Limb (tissue), 2 donors: ENCODE measurements around the gene PLEKHA6.
"Not testable (repeated sequence)": the region's sequence is repeated elsewhere in the genome, so short reads cannot be mapped to it uniquely, and the experiment has no call there.

Source experiments
- DNase-seq, 2 donors: peaks; one replicate each; pipeline ENCODE4 v3.0.0-alpha.2; 2016; ENCODE audit errors: extremely low spot score in 2 of 2

Gene PLEKHA6

GRCh38 chr1:204336421-204337035 lies 23.2 kb downstream of the PLEKHA6 start:
- no peak for DNase-seq

- no peak for DNase-seq
Observed at GRCh38 chr1:204335533-204335932, 24.2 kb downstream of the PLEKHA6 start.

- peak in 1 of 2 donors; percentile 61 for DNase-seq
Observed at GRCh38 chr1:204335085-204335484, 24.6 kb downstream of the PLEKHA6 start.

- DNase-seq, result no peak
Observed at GRCh38 chr1:204334455-204334854, 25.3 kb downstream of the PLEKHA6 start.

GRCh38 chr1:204333427-204333826 lies 26.3 kb downstream of the PLEKHA6 start:
- DNase-seq, result no peak

GRCh38 chr1:204331847-204332487 lies 27.8 kb downstream of the PLEKHA6 start:
- DNase-seq, result no peak

GRCh38 chr1:204331275-204331674 lies 28.5 kb downstream of the PLEKHA6 start:
- no peak for DNase-seq

GRCh38 chr1:204327870-204328269 lies 31.9 kb downstream of the PLEKHA6 start:
- DNase-seq, result not testable (repeated sequence)

GRCh38 chr1:204327359-204327758 lies 32.4 kb downstream of the PLEKHA6 start:
- no peak for DNase-seq

- no peak for DNase-seq
Observed at GRCh38 chr1:204326771-204327300, 32.9 kb downstream of the PLEKHA6 start.

GRCh38 chr1:204325944-204326343 lies 33.8 kb downstream of the PLEKHA6 start:
- DNase-seq, result no peak

GRCh38 chr1:204323887-204324286 lies 35.8 kb downstream of the PLEKHA6 start:
- no peak for DNase-seq

GRCh38 chr1:204322339-204322868 lies 37.3 kb downstream of the PLEKHA6 start:
- DNase-seq, result no peak

GRCh38 chr1:204321665-204322064 lies 38.1 kb downstream of the PLEKHA6 start:
- DNase-seq, result no peak

GRCh38 chr1:204321051-204321450 lies 38.7 kb downstream of the PLEKHA6 start:
- DNase-seq, result no peak

- DNase-seq, result no peak
Observed at GRCh38 chr1:204320382-204320804, 39.3 kb downstream of the PLEKHA6 start.

GRCh38 chr1:204319462-204319861 lies 40.3 kb downstream of the PLEKHA6 start:
- no peak for DNase-seq

GRCh38 chr1:204319027-204319426 lies 40.7 kb downstream of the PLEKHA6 start:
- no peak for DNase-seq

- no peak for DNase-seq
Observed at GRCh38 chr1:204318324-204318723, 41.4 kb downstream of the PLEKHA6 start.

- DNase-seq, result no peak
Observed at GRCh38 chr1:204317170-204317569, 42.6 kb downstream of the PLEKHA6 start.

- peak in 1 of 2 donors; percentile 54 for DNase-seq
Observed at GRCh38 chr1:204316164-204316563, 43.6 kb downstream of the PLEKHA6 start.

GRCh38 chr1:204314893-204315658 lies 44.7 kb downstream of the PLEKHA6 start:
- no peak for DNase-seq
